HepG2 (cell line): Measurements from ENCODE around the gene IFIT2. TPM values are rescaled to one million over a fixed set of nuclear protein-coding genes. Genes with fewer than 3 reads are reported as not detected.

Experiments
- ATAC-seq: fragments of 200-7000 bp; cut with Tn5 transposase; 3 replicates; pipeline ENCODE4 v1.9.1; 2020; ENCODE audit warnings: mild to moderate bottlenecking, moderate library complexity
- BruUV-seq: library from RNA; stranded (reverse); fragments of 400-500 nt; replicated peaks from 2 replicates; lab custom pipeline; 2021; lab: Mats Ljungman, UMichigan
- CTCF ChIA-PET: fragments of 300-600 bp; formaldehyde crosslinking; extraction: SDS; loops from one replicate; lab custom pipeline; 2021; ENCODE audit warnings: low total read pairs, inconsistent platforms, low intra/inter-chr PET ratio; lab: Yijun Ruan, JAX
- POLR2A ChIA-PET: fragments of 350-600 bp; sonication (Branson Sonifier 250); formaldehyde crosslinking; loops from one replicate; lab custom pipeline; 2020; ENCODE audit warnings: antibody characterized with exemption, inconsistent platforms; lab: Yijun Ruan, JAX
- DNase-seq: peaks from one replicate; pipeline ENCODE4 v3.0.0-alpha.2; 2015; ENCODE audit warnings: low spot score
- FAIRE-seq: peaks from 3 replicates; lab custom pipeline; 2011; peaks lifted over from hg19 to GRCh38; lab: Jason Lieb, UNC
- H2AFZ ChIP-seq: one replicate; pipeline ENCODE4 v1.6.1; 2011; ENCODE audit warnings: low read length, inconsistent platforms
- H3K27ac ChIP-seq: fragments of 300-600 bp; 3 replicates; pipeline ENCODE4 v1.8.0; 2011; ENCODE audit warnings: mixed run types, mild to moderate bottlenecking, mixed read lengths, low read length, inconsistent platforms; ENCODE audit not compliant: insufficient read depth; ENCODE audit errors: extremely low read length
- H3K27me3 ChIP-seq, 2 experiments: fragments of 200-600 bp in 1 of 2; 2 replicates in 1 of 2; 3 replicates in 1 of 2; pipeline versions ENCODE4 v1.6.0 to v1.8.0; 2011; ENCODE audit warnings: low read length in 2 of 2, mild to moderate bottlenecking in 2 of 2, moderate library complexity in 2 of 2, inconsistent platforms in 1 of 2; ENCODE audit not compliant: insufficient read depth in 2 of 2, control insufficient read depth in 1 of 2
- H3K36me3 ChIP-seq, 2 experiments: fragments of 200-600 bp in 1 of 2; replicated peaks in 1 of 2; 2 replicates in 1 of 2; 3 replicates in 1 of 2; pipeline versions ENCODE4 v1.5.1 to v1.8.0; 2011; ENCODE audit warnings: low read length in 2 of 2, inconsistent platforms in 1 of 2; ENCODE audit not compliant: insufficient read depth in 2 of 2, control insufficient read depth in 1 of 2
- H3K4me1 ChIP-seq: 2 replicates; pipeline ENCODE4 v1.5.1; 2012; ENCODE audit warnings: low read length, inconsistent platforms; ENCODE audit not compliant: insufficient read depth
- H3K4me2 ChIP-seq: 2 replicates; pipeline ENCODE4 v1.6.0; 2011; ENCODE audit warnings: low read depth, low read length, inconsistent platforms
- H3K4me3 ChIP-seq, 3 experiments: fragments of 200-600 bp in 1 of 3; sonication (generic), shearing (Covaris generic) in 1 of 3; replicated peaks in 1 of 3; 2 replicates each; pipeline ENCODE4 v1.5.1; 2011 to 2016; ENCODE audit warnings: low read length in 3 of 3, inconsistent platforms in 2 of 3, low read depth in 2 of 3, mild to moderate bottlenecking in 2 of 3, control low read depth in 1 of 3, mixed read lengths in 1 of 3; ENCODE audit not compliant: insufficient read depth in 1 of 3
- H3K79me2 ChIP-seq: one replicate; pipeline ENCODE4 v1.6.1; 2011; ENCODE audit warnings: low read length, inconsistent platforms; ENCODE audit not compliant: insufficient read depth
- H3K9ac ChIP-seq: 2 replicates; pipeline ENCODE4 v1.6.0; 2011; ENCODE audit warnings: mild to moderate bottlenecking, low read depth, low read length, inconsistent platforms; ENCODE audit not compliant: insufficient read depth
- H3K9me3 ChIP-seq: 2 replicates; pipeline ENCODE4 v1.5.1; 2012; ENCODE audit warnings: mild to moderate bottlenecking, low read length
- H4K20me1 ChIP-seq: 2 replicates; pipeline ENCODE4 v1.6.0; 2011; ENCODE audit warnings: inconsistent platforms, mild to moderate bottlenecking, low read length, moderate library complexity; ENCODE audit not compliant: insufficient read depth
- BRD4 ChIP-seq: sonication (generic); formaldehyde crosslinking; IDR thresholded peaks from 2 replicates; pipeline ENCODE4 v1.4.0; 2020; ENCODE audit warnings: missing genetic modification reagents
- CREB1 ChIP-seq, 2 experiments: fragments of 450-650 bp in 1 of 2; IDR thresholded peaks; 2 replicates each; pipeline ENCODE4 v1.6.1; 2016 to 2017; ENCODE audit warnings: control low read depth in 1 of 2, mild to moderate bottlenecking in 1 of 2, missing compliant biosample characterization in 1 of 2, missing genetic modification characterization in 1 of 2
- HNF4A ChIP-seq: sonication (generic); formaldehyde crosslinking; IDR thresholded peaks from 2 replicates; pipeline ENCODE4 v1.4.0; 2020; ENCODE audit warnings: missing genetic modification reagents
- HOXA5 ChIP-seq: sonication (generic); formaldehyde crosslinking; IDR thresholded peaks from 2 replicates; pipeline ENCODE4 v1.4.0; 2020; ENCODE audit warnings: missing genetic modification reagents
- KLF12 ChIP-seq: sonication (generic); formaldehyde crosslinking; IDR thresholded peaks from 2 replicates; pipeline ENCODE4 v1.4.0; 2020; ENCODE audit warnings: missing genetic modification reagents, borderline replicate concordance
- NCOA2 ChIP-seq: sonication (generic); formaldehyde crosslinking; IDR thresholded peaks from 2 replicates; pipeline ENCODE4 v1.8.0; 2022; ENCODE audit warnings: inconsistent platforms
- NFYB ChIP-seq: sonication (generic); formaldehyde crosslinking; IDR thresholded peaks from 2 replicates; pipeline ENCODE4 v1.4.0; 2020; ENCODE audit warnings: missing genetic modification reagents
- PHF20 ChIP-seq: sonication (generic); formaldehyde crosslinking; IDR thresholded peaks from 2 replicates; pipeline ENCODE4 v1.5.0; 2020; ENCODE audit warnings: mild to moderate bottlenecking, missing genetic modification reagents
- POLR2AphosphoS2 ChIP-seq: IDR thresholded peaks from 2 replicates; pipeline ENCODE4 v1.6.1; 2011; ENCODE audit warnings: low read depth, low read length, improper control_type of control experiment
- SYNCRIP ChIP-seq: fragments of 200-400 bp; formaldehyde crosslinking; IDR thresholded peaks from 2 replicates; pipeline ENCODE4 v1.6.1; 2018; ENCODE audit warnings: mild to moderate bottlenecking, low read depth, low read length; ENCODE audit not compliant: insufficient read depth
- YEATS2 ChIP-seq: sonication (generic); formaldehyde crosslinking; IDR thresholded peaks from 2 replicates; pipeline ENCODE4 v1.4.0; 2020; ENCODE audit warnings: missing genetic modification reagents, borderline replicate concordance
- ZFP36 ChIP-seq: fragments of 150-350 bp; IDR thresholded peaks from 2 replicates; pipeline ENCODE4 v1.6.1; 2018; ENCODE audit warnings: borderline replicate concordance, low read length, low read depth; ENCODE audit not compliant: partially characterized antibody
- ZNF605 ChIP-seq: sonication (generic); formaldehyde crosslinking; IDR thresholded peaks from 2 replicates; pipeline ENCODE4 v1.8.0; 2022; ENCODE audit warnings: mild to moderate bottlenecking, missing genetic modification reagents
- ZNF670 ChIP-seq: sonication (generic); formaldehyde crosslinking; IDR thresholded peaks from 2 replicates; pipeline ENCODE4 v1.8.0; 2022; ENCODE audit warnings: mild to moderate bottlenecking, missing genetic modification reagents, borderline replicate concordance
- ZNF841 ChIP-seq: sonication (generic); formaldehyde crosslinking; IDR thresholded peaks from 2 replicates; pipeline ENCODE4 v1.8.1; 2023; ENCODE audit warnings: missing genetic modification reagents, borderline replicate concordance
- ZNF878 ChIP-seq: sonication (generic); formaldehyde crosslinking; IDR thresholded peaks from 2 replicates; pipeline ENCODE4 v1.8.1; 2023; ENCODE audit warnings: mild to moderate bottlenecking, missing genetic modification reagents, moderate library complexity
- WGBS: methylation state at CpG from one replicate; pipeline ENCODE4 v1.1.6; 2017; ENCODE audit warnings: low lambda C conversion rate; 5-methylcytosine and 5-hydroxymethylcytosine counted together
- in situ Hi-C: cut with HindIII; loops from 2 replicates; pipeline ENCODE4 v1.10.0; 2017; ENCODE audit warnings: low pct_unique_long_range_greater_than_20kb; ENCODE audit not compliant: extremely low pct_ligation_motif_present
- intact Hi-C: fragments of 100-400 bp; cut with micrococcal nuclease; formaldehyde crosslinking; loops from one replicate; pipeline ENCODE4 v1.10.0; 2022; ENCODE audit not compliant: unreplicated experiment
- polyA plus RNA-seq, 8 experiments: library from polyadenylated mRNA; depleted of rRNA in 3 of 8; stranded (reverse) in 7 of 8; unstranded in 1 of 8; fragments of >200 nt; fragmentation: Illumina TruSeq in 4 of 8; extraction: Trizol in 4 of 8; gene quantifications; 2 replicates each; pipeline versions ENCODE4 v1.2.1 to v1.2.3, GENCODE V29; 2011 to 2016; ENCODE audit warnings: low read depth in 4 of 8, missing spikeins in 1 of 8, mixed read lengths in 1 of 8; ENCODE audit not compliant: insufficient read depth in 1 of 8
- total RNA-seq, 5 experiments: library from RNA; depleted of rRNA; stranded (reverse); fragments of >200 nt; fragmentation: Illumina TruSeq; extraction: Trizol; gene quantifications; 2 replicates each; pipeline ENCODE4 v1.2.3, GENCODE V29; 2016; ENCODE audit warnings: low read depth in 1 of 5
- TF ChIP-seq, protein P1 (sequence below): sonication (generic); formaldehyde crosslinking; IDR thresholded peaks from 2 replicates; pipeline ENCODE4 v1.5.0; 2020; ENCODE audit warnings: mild to moderate bottlenecking, missing genetic modification reagents, borderline replicate concordance
- TF ChIP-seq, protein P2 (sequence below): sonication (generic); IDR thresholded peaks from 2 replicates; pipeline ENCODE4 v1.6.1; 2016; ENCODE audit warnings: low read depth, borderline replicate concordance
- TF ChIP-seq, protein P3 (sequence below): sonication (generic); formaldehyde crosslinking; IDR thresholded peaks from 2 replicates; pipeline ENCODE4 v1.4.0; 2020; ENCODE audit warnings: missing genetic modification reagents
- TF ChIP-seq, protein P4 (sequence below): sonication (generic); formaldehyde crosslinking; IDR thresholded peaks from 2 replicates; pipeline ENCODE4 v1.4.0; 2020; ENCODE audit warnings: missing genetic modification reagents

Gene IFIT2
- total and polyA plus RNA-seq, 2 of the 13 experiments (the other 11 are each of a cell fraction or from before 2014, with no cell fraction given) = 0.04 to 0.15 TPM

DNA sequence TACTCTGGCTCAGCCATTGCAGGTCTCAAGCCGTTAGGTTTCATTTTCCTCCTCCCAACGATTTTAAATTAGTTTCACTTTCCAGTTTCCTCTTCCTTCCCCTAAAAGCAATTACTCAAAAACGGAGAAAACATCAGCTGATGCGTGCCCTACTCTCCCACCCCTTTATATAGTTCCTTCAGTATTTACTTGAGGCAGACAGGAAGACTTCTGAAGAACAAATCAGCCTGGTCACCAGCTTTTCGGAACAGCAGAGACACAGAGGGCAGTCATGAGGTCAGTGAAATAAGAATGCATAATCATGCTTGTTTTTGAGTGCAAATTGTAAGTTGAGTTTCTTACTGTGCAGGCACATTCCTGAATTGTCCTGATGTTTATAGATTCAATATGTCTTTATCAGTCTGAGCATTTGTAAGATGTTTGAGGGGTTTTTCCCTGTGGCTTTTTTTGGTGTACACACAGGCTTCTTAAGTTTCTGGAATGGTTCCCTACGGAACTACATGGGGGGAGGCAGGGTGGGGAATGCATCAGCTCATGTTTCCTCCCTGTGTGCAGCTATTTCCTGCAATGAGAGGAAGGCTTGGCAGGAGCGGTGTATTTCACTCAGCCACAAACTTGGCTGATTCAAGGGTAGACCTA is 26.1 kb downstream of the IFIT2 start, which contains the start of gene IFIT3:
TSS of gene IFIT3 (plus strand) at position 195 of the 639 bp plus-strand sequence. CDS start at position 272, 77 bp downstream.
- CTCF ChIA-PET = no interaction called here
- no peaks in the 10 kb centered on the region for H3K79me2 ChIP-seq
- peaks cover 46% of the 10 kb centered on the region for H3K4me1 ChIP-seq
- in situ Hi-C loops (no loop called here), intact Hi-C loops (no loop called here)
- H3K9me3 ChIP-seq = no peaks in the 10 kb centered on the region
- H4K20me1 ChIP-seq = no peaks in the 10 kb centered on the region
- WGBS = 5% methylated on average over 7 of the region's 7 CpGs
- H3K36me3 ChIP-seq = no peaks in the 10 kb centered on the region
- H2AFZ ChIP-seq = peak within 1 kb of the TSS; percentile 67
- H3K4me2 ChIP-seq = peak within 1 kb of the TSS; percentile 78
- TSS peak; percentile 65 for BruUV-seq
- POLR2A ChIA-PET = interaction anchor here (0.7 to 1.7 kb wide), 6 partner anchors 15 to 86 kb away, joined by 3 to 17 read pairs (median 6); partner anchors contain the start of genes IFIT1, IFIT2 and IFIT5
- H3K4me3 ChIP-seq = peak within 1 kb of the TSS; percentile 58 to 84 (median 69)
- no peaks in the 10 kb centered on the region for H3K27me3 ChIP-seq
- peak; percentile 50 for FAIRE-seq
- peak within 1 kb of the TSS; percentile 47 for H3K27ac ChIP-seq
- peak; percentile 87 for ATAC-seq
- peak; percentile 38 for DNase-seq
- peak within 1 kb of the TSS; percentile 60 for H3K9ac ChIP-seq
- TF ChIP-seq SYNCRIP = no peak
- no peak for TF ChIP-seq KLF12 (CRISPR knock-in tag)
- peak; percentile 58; the same call in 1 of the 2 replicates for TF ChIP-seq ZNF605
- 0 out of 2 replicates have a peak, but pooled peaks have one; percentile 16 for TF ChIP-seq HNF4A (CRISPR knock-in tag)
- no peak for TF ChIP-seq POLR2AphosphoS2
- TF ChIP-seq ZNF878 (CRISPR knock-in tag) = no peak
- TF ChIP-seq, protein P1, sequence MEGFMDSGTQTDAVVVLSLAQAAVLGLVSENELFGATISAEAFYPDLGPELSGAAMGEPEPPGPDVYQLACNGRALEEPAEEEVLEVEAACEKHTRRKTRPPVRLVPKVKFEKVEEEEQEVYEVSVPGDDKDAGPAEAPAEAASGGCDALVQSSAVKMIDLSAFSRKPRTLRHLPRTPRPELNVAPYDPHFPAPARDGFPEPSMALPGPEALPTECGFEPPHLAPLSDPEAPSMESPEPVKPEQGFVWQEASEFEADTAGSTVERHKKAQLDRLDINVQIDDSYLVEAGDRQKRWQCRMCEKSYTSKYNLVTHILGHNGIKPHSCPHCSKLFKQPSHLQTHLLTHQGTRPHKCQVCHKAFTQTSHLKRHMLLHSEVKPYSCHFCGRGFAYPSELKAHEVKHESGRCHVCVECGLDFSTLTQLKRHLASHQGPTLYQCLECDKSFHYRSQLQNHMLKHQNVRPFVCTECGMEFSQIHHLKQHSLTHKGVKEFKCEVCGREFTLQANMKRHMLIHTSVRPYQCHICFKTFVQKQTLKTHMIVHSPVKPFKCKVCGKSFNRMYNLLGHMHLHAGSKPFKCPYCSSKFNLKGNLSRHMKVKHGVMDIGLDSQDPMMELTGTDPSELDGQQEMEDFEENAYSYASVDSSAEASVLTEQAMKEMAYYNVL (CRISPR knock-in tag) = no peak
- TF ChIP-seq ZNF670 (CRISPR knock-in tag) = no peak
- TF ChIP-seq, protein P2, sequence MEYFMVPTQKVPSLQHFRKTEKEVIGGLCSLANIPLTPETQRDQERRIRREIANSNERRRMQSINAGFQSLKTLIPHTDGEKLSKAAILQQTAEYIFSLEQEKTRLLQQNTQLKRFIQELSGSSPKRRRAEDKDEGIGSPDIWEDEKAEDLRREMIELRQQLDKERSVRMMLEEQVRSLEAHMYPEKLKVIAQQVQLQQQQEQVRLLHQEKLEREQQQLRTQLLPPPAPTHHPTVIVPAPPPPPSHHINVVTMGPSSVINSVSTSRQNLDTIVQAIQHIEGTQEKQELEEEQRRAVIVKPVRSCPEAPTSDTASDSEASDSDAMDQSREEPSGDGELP = peak; percentile 47; the same call in 1 of the 2 replicates
- TF ChIP-seq PHF20 = 0 out of 2 replicates have a peak, but pooled peaks have one; percentile 42
- no peak for TF ChIP-seq CREB1 (IDR thresholded peaks at IDR 0.05)
- 0 out of 2 replicates have a peak, but pooled peaks have one; percentile 35 for TF ChIP-seq CREB1 (CRISPR knock-in tag; IDR thresholded peaks at IDR 0.05)
- TF ChIP-seq, protein P3, sequence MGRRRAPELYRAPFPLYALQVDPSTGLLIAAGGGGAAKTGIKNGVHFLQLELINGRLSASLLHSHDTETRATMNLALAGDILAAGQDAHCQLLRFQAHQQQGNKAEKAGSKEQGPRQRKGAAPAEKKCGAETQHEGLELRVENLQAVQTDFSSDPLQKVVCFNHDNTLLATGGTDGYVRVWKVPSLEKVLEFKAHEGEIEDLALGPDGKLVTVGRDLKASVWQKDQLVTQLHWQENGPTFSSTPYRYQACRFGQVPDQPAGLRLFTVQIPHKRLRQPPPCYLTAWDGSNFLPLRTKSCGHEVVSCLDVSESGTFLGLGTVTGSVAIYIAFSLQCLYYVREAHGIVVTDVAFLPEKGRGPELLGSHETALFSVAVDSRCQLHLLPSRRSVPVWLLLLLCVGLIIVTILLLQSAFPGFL = no peak
- no peak for TF ChIP-seq ZNF841 (CRISPR knock-in tag)
- TF ChIP-seq ZFP36 = no peak
- TF ChIP-seq HOXA5 (CRISPR knock-in tag) = 0 out of 2 replicates have a peak, but pooled peaks have one; percentile 19
- no peak for TF ChIP-seq NCOA2 (CRISPR knock-in tag)
- TF ChIP-seq BRD4 (CRISPR knock-in tag) = 0 out of 2 replicates have a peak, but pooled peaks have one; percentile 34
- TF ChIP-seq NFYB (CRISPR knock-in tag) = no peak
- TF ChIP-seq, protein P4, sequence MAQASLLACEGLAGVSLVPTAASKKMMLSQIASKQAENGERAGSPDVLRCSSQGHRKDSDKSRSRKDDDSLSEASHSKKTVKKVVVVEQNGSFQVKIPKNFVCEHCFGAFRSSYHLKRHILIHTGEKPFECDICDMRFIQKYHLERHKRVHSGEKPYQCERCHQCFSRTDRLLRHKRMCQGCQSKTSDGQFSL (CRISPR knock-in tag) = 0 out of 2 replicates have a peak, but pooled peaks have one; percentile 25
- no peak for TF ChIP-seq YEATS2
